Smooth muscle cell (in vitro differentiated cells): Measurements from ENCODE around the gene HNF4A. TPM values are rescaled to one million over a fixed set of nuclear protein-coding genes. Genes with fewer than 3 reads are reported as not detected.

Experiments
- DNase-seq: peaks from one replicate; lab custom pipeline; 2025; ENCODE audit not compliant: unreplicated experiment; lab: John Stamatoyannopoulos, UW
- H2AFZ ChIP-seq: fragments of 200-600 bp; sonication (generic); 2 replicates; pipeline ENCODE4 v1.6.0; 2016; ENCODE audit warnings: antibody characterized with exemption, low read depth, mild to moderate bottlenecking
- H3F3A ChIP-seq: fragments of 200-600 bp; sonication (generic); 2 replicates; pipeline ENCODE4 v1.6.0; 2017; ENCODE audit warnings: antibody characterized with exemption, low read depth
- H3K27ac ChIP-seq: fragments of 200-600 bp; sonication (generic); 2 replicates; pipeline ENCODE4 v1.5.1; 2016; ENCODE audit warnings: low read depth, mild to moderate bottlenecking
- H3K27me3 ChIP-seq: fragments of 200-600 bp; sonication (generic); 2 replicates; pipeline ENCODE4 v1.6.1; 2016; ENCODE audit warnings: low read depth, mild to moderate bottlenecking
- H3K36me3 ChIP-seq: fragments of 200-600 bp; sonication (generic); 2 replicates; pipeline ENCODE4 v1.5.1; 2016; ENCODE audit warnings: low read depth
- H3K4me1 ChIP-seq: fragments of 200-600 bp; sonication (generic); 2 replicates; pipeline ENCODE4 v1.5.1; 2016; ENCODE audit warnings: low read depth
- H3K4me2 ChIP-seq: fragments of 200-600 bp; sonication (generic); 2 replicates; pipeline ENCODE4 v1.6.0; 2016; ENCODE audit warnings: mild to moderate bottlenecking
- H3K4me3 ChIP-seq: fragments of 200-600 bp; sonication (generic); 2 replicates; pipeline ENCODE4 v1.5.1; 2016; ENCODE audit warnings: mild to moderate bottlenecking
- H3K79me2 ChIP-seq: fragments of 200-600 bp; sonication (generic); 2 replicates; pipeline ENCODE4 v1.6.0; 2016; ENCODE audit warnings: low read depth, mild to moderate bottlenecking
- H3K9ac ChIP-seq: fragments of 200-600 bp; sonication (generic); 2 replicates; pipeline ENCODE4 v1.6.0; 2016; ENCODE audit warnings: low read depth
- H3K9me3 ChIP-seq: fragments of 200-600 bp; sonication (generic); replicated peaks from 2 replicates; pipeline ENCODE4 v1.5.1; 2016; ENCODE audit warnings: low read depth
- H4K20me1 ChIP-seq: fragments of 200-600 bp; sonication (generic); 2 replicates; pipeline ENCODE4 v1.6.0; 2016; ENCODE audit warnings: low read depth
- CTCF ChIP-seq: fragments of 200-600 bp; sonication (generic); IDR thresholded peaks from 2 replicates; pipeline ENCODE4 v1.5.1; 2017; ENCODE audit warnings: borderline replicate concordance, mild to moderate bottlenecking, antibody characterized with exemption; ENCODE audit not compliant: insufficient read depth, poor library complexity, severe bottlenecking
- WGBS: methylation state at CpG from one replicate; pipeline ENCODE4 v1.1.7; 2016; ENCODE audit warnings: low lambda C conversion rate; 5-methylcytosine and 5-hydroxymethylcytosine counted together
- polyA plus RNA-seq: library from polyadenylated mRNA; unstranded; fragments of >200 nt; fragmentation: Nextera tagmentation; extraction: Ambion mirVana; gene quantifications from 2 replicates; pipeline ENCODE4 v1.2.1, GENCODE V29; 2016
- total RNA-seq: library from RNA; depleted of rRNA; stranded (reverse); fragments of >200 nt; gene quantifications from 2 replicates; pipeline ENCODE4 v1.2.3, GENCODE V29; 2014

The HNF4A gene
- total and polyA plus RNA-seq, 2 experiments from 2014 or later, result not detected

- Histone ChIP-seq H2AFZ (no peak overlapping the region), H3K4me1 (no peaks in the 10 kb centered on the region), H3K4me3 (no peak overlapping the region), H3K4me2 (no peak overlapping the region), H3K79me2 (no peaks in the 10 kb centered on the region), H3F3A (no peaks in the 10 kb centered on the region), H3K9me3 (no peaks in the 10 kb centered on the region), H3K9ac (no peak overlapping the region), H4K20me1 (no peaks in the 10 kb centered on the region), H3K27me3 (peaks cover 5% of the 10 kb centered on the region), H3K27ac (no peak overlapping the region), H3K36me3 (no peaks in the 10 kb centered on the region)
- DNase-seq, result no peak
- no peak for TF ChIP-seq CTCF
- 90% methylated on average over 13 of the region's 13 CpGs for WGBS
These were observed 63.8 kb downstream of the HNF4A start for GRCh38 chr20:44419131-44419844.

- no peak for DNase-seq
- TF ChIP-seq CTCF, result no peak
- Histone ChIP-seq H3K9ac (no peak overlapping the region), H3K27ac (no peak overlapping the region), H2AFZ (no peak overlapping the region), H3K79me2 (no peaks in the 10 kb centered on the region), H3K4me2 (no peak overlapping the region), H3F3A (no peaks in the 10 kb centered on the region), H3K27me3 (peaks cover 5% of the 10 kb centered on the region), H3K9me3 (no peaks in the 10 kb centered on the region), H3K4me3 (no peak overlapping the region), H4K20me1 (no peaks in the 10 kb centered on the region), H3K4me1 (no peaks in the 10 kb centered on the region), H3K36me3 (no peaks in the 10 kb centered on the region)
- WGBS, result 85% methylated on average over 4 of the region's 4 CpGs
These were observed 65.0 kb downstream of the HNF4A start for GRCh38 chr20:44420497-44420896.

- 64% methylated on average over 3 of the region's 3 CpGs for WGBS
- no peak overlapping the region for H3K27ac ChIP-seq
- no peak for TF ChIP-seq CTCF
- H3K9me3 ChIP-seq, result no peaks in the 10 kb centered on the region
- H3F3A ChIP-seq, result no peaks in the 10 kb centered on the region
- no peak overlapping the region for H3K4me3 ChIP-seq
- H3K27me3 ChIP-seq, result peaks cover 10% of the 10 kb centered on the region
- no peak overlapping the region for H3K9ac ChIP-seq
- no peak overlapping the region for H2AFZ ChIP-seq
- no peak overlapping the region for H3K4me2 ChIP-seq
- H3K36me3 ChIP-seq, result no peaks in the 10 kb centered on the region
- no peaks in the 10 kb centered on the region for H4K20me1 ChIP-seq
- H3K79me2 ChIP-seq, result no peaks in the 10 kb centered on the region
- DNase-seq, result no peak
- no peaks in the 10 kb centered on the region for H3K4me1 ChIP-seq
These were observed 66.6 kb downstream of the HNF4A start for GRCh38 chr20:44422083-44422482.

GRCh38 chr20:44423480-44423879, 68.0 kb downstream of the HNF4A start:
- Histone ChIP-seq H3K4me2 (no peak overlapping the region), H3K36me3 (no peaks in the 10 kb centered on the region), H4K20me1 (no peaks in the 10 kb centered on the region), H2AFZ (no peak overlapping the region), H3K4me1 (no peaks in the 10 kb centered on the region), H3F3A (no peaks in the 10 kb centered on the region), H3K27me3 (peaks cover 9% of the 10 kb centered on the region), H3K9me3 (no peaks in the 10 kb centered on the region), H3K9ac (no peak overlapping the region), H3K4me3 (no peak overlapping the region), H3K27ac (no peak overlapping the region), H3K79me2 (no peaks in the 10 kb centered on the region)
- TF ChIP-seq CTCF, result no peak
- no peak for DNase-seq
- 68% methylated on average over 5 of the region's 5 CpGs for WGBS
